Occipital lobe (tissue), 2 donors: Measurements from ENCODE around the gene MEF2C. TPM values are rescaled to one million over a fixed set of nuclear protein-coding genes. Genes with fewer than 3 reads are reported as not detected.

Experiments
- DNase-seq: peaks from one replicate; lab custom pipeline; 2025; lab: John Stamatoyannopoulos, UW
- total RNA-seq: library from RNA; depleted of rRNA; stranded (reverse); fragments of >200 nt; gene quantifications from one replicate; pipeline ENCODE4 v1.2.3, GENCODE V29; 2014

MEF2C gene
- total RNA-seq, 1 donor from 2014 or later, result 2,088 TPM

DNA sequence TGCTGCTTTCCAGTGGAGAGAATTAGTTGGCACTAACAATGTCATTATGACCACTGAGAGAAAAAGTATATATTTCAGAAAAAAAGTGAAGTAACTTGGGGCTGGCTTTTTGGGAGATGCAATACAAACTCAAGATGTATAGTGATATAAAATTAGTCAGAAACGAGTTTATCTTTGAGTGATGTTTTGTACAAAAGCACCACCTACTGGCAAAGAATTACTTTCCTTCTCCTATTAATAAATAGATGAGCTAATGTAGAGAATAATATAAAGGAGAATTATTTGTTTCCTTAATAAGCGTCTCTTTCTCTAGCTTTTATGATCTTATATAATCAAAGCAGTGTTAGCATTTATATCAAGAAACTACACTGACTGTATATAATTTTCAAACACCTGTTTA is 158.8 kb downstream of the MEF2C start:
- no peak for DNase-seq

DNA sequence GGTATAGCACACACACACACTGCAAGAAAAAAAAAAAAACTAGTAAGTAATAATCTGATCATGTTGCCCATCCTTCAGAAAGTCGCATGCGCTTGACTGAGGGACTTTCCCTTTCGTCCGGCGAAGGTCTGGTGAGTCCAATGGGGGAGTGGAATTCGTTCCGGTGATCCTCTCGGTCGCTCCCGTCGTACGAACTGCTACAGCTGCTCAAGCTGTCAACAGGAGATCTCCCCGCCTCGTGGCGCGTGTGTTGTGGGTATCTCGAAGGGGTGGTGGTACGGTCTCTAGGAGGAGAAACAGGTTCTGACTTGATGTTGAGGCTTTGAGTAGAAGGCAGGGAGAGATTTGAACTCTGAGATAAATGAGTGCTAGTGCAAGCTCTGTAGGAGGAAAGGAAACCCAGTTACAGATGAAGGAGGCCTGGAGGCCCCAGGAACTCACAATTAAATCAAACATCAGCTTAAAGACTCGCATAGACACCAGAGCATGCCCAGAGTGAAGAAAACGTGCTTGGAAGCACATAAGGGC is 160.4 kb downstream of the MEF2C start:
- DNase-seq, result no peak

- no peak for DNase-seq
Measured at GRCh38 chr5:88719434-88719833, 163.6 kb downstream of the MEF2C start.

- DNase-seq, result no peak
Measured at GRCh38 chr5:88718736-88719135, 164.2 kb downstream of the MEF2C start.

- DNase-seq, result no peak
Measured at GRCh38 chr5:88716101-88716500, 166.9 kb downstream of the MEF2C start.

- no peak for DNase-seq
Measured at GRCh38 chr5:88715503-88715902, 167.5 kb downstream of the MEF2C start.

GRCh38 chr5:88713818-88714217 is 169.2 kb downstream of the MEF2C start:
- DNase-seq, result no peak

DNA sequence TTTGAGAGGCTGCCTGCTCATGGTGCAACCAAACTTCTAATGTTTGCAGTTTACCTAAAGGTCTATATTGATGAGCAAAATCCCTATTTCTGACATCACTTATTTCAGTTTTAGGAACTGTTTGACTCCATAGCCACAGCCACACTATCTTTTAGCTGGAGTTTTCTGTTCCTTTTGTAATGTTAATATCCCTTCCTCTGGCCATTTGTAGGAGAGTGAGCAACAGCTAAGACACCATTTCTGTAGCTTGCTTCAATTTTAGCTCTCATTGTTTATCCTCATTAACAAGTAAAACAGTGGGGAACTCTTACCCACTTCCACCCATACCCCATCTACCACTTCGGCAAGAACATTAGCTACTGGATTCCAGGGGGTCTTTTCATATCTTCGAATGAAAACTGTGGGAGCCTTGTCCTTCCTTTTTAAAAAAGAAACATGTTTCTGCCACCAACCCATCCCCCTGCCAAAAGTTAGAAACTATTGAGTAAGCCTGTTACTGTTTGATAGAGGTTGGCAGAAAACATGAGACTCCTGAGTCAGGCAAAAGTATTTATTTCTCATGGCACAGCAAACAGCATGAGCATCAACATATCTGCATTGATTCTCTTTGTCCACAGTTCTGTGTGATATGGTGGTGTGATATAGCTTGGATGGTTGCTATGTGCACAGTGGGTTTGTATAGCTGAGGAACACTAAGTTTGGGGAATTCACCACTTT is 174.1 kb downstream of the MEF2C start:
- DNase-seq, result no peak

DNA sequence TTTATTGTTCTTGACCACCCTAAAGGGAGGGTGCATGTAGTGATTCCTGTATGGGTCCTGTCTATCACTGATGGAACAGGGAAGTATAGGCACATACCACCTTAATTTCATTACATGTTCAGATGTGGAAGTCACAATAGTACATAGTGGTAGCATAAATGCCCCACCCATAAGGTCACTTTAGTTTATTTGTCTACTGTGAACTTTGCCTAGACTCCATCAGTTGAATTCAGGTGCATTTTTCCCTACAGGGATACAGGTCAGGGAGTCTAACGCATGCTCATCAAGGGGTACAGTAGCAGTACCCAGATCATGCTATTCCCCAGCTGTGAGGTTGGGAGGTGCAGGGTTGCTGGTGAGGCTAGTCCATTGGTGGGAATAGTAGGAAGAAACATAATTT is 175.0 kb downstream of the MEF2C start:
- DNase-seq, result no peak

DNA sequence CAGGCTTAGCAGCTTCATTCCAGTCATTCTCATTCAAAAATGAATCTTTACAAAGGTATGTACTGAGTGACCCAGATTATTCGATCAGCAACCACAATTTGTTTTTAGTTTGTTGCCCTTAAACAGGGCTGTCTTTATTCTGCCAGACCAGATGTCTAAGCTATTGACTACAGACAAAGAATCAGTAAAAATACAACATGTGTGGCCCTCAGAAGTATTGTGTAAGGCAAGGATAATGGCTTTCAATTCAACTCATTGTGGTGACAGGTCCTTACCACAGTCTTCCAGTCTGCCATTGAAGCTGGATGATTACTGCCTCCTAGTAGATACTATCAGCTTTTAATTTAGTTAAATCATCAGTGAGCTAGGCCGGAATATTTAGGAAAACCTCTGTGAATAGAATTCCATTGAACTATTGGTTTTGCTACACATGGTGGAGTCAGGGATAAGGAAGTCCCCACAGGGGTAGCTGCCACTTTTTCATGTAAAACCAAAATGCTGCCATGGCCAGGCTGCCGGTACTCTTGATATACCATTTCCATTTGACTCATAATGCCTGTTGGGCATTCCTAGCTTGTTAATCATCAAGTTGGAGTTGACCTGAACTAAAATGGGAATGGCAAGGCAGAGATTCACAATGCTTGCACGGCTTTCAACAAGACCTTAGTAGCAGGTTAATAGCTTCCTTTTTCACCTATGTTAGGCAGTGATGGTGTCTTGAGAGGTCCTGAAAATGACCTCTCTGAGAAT is 175.6 kb downstream of the MEF2C start:
- no peak for DNase-seq

- DNase-seq, result no peak
Measured at GRCh38 chr5:88702332-88702731, 180.7 kb downstream of the MEF2C start.

- DNase-seq, result no peak
Measured at GRCh38 chr5:88700121-88700520, 182.9 kb downstream of the MEF2C start.

GRCh38 chr5:88698290-88698689 is 184.7 kb downstream of the MEF2C start:
- no peak for DNase-seq

DNA sequence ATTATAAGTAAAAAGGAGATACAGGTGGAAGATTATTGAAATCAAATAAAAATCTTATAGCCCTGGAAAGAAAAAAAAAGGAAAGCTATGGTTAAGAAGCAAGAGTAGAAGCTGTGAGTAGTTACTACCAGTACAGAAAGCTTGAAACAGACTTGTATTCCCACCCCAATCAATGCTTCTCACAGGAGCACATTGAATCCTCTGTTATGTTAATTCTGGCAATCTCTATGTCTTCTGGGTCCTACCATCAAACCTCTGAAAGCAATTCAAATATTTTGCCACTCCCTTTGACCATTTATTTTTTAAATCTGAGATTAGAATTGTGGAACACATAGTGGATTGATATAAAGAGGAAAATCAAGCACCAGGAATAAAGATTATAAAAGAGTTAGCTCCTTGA is 186.5 kb downstream of the MEF2C start:
- no peak for DNase-seq

DNA sequence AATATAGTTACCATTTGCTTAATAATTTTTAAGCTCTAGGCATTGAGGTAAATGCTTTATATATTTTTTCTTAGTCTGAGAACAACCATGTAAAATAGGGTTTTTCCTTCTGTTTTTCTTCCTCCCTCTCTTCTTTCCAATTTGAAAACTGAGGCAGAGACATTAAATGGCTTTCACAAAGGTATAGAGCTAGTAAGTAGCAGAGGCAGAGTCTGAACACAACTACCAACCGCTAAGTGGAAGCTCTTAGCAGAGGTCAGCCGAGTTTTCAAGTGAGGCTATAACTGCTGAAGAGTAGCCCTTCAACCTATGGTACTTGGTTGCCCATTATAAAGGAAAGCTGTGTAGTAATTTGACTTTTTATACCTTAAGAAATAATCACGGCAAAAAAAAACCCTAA is 187.1 kb downstream of the MEF2C start:
- DNase-seq, result no peak

DNA sequence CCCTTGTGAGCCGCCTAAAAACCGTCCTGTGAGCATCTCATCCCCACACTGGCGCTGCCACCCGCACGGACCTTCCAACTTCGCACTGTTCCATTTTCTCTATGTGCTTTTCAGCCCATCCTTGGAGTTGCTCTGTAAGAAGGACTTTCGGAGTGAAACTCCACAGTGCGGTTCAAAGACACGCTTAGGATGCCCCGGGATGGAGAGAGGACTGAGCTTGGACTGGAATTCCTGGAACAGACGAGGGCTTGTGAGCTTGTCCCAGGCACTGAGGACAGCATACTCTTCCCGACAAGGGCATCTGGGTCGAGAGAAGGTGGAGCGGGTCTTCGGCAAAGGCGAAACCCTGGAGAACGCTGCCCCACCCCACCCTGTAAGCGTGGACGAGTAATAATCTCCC is 187.8 kb downstream of the MEF2C start:
- no peak for DNase-seq

- no peak for DNase-seq
Measured at GRCh38 chr5:88694023-88694679, 188.8 kb downstream of the MEF2C start.

- no peak for DNase-seq
Measured at GRCh38 chr5:88693071-88693932, 189.7 kb downstream of the MEF2C start.

- DNase-seq, result peak; percentile 50
Measured at GRCh38 chr5:88691945-88692868, 190.8 kb downstream of the MEF2C start.

DNA sequence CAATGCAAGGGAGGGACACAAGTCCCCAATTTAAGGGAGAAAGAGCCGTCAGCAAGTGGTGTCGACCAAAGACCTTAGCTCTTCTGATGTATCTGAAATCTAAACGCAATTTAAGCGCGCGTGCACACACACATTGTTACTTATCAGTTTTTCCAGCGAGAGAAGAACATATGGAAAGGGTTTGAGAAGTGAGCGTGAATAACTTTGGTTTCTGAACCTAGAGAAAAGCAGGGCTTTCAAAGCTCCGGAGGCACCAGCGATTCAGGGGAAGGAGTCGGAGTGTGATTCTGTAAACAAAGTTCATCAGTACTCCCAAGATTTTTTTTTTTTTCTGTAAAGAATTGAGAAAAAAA is 191.8 kb downstream of the MEF2C start:
- no peak for DNase-seq
